Measurements from ENCODE around the gene SMARCE1.

SMARCE1 gene

DNA sequence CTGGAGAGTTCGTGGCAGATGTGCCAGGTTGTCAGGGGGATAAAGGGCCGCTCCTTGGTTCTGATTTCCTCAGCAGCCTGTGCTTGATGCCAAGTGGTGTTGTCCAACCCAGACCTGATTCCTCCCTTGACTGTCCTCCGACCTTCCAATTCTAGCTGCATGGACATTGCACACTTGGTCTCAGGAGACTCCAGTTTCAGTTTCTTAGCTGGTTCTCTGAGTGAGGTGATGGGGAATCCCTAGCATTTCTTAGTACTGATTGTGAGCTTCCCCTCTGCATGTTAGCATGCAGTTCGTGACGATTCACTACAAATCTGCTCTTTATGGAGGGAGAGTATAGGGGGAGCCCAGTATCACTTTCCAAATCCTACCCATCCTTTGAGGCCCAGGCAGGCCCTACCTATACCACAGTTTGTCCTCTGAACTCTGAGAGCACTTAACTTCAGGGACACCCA is 70.0 kb downstream of the SMARCE1 start:
- DNase-seq = peak in 1 of 2 experiments; percentile 38

- no peak for DNase-seq
Observed at GRCh38 chr17:40576113-40576740, 71.4 kb downstream of the SMARCE1 start.
